Activated T-helper 2 cell treated with anti-CD3 and anti-CD28 coated beads, Interferon-gamma antibody, Interleukin-2, Interleukin-4, amounts not matched to agents 10 μg/mL and 5 μg/mL and 100 μg/mL, durations not matched to agents 14 hours and 24 hours and 36 hours (primary cell): ENCODE measurements around the gene SAP130. TPM values are rescaled to one million over a fixed set of nuclear protein-coding genes. Genes with fewer than 3 reads are reported as not detected.

Experiments used
- DNase-seq: peaks from one replicate; pipeline ENCODE4 v3.0.0; 2021; ENCODE audit warnings: low spot score
- H3K27ac Mint-ChIP-seq: one replicate; pipeline ENCODE4 v1.8.0; 2021; ENCODE audit warnings: mixed read lengths
- H3K27me3 Mint-ChIP-seq: one replicate; pipeline ENCODE4 v1.8.0; 2021; ENCODE audit warnings: low read depth, mixed read lengths
- H3K36me3 Mint-ChIP-seq: one replicate; pipeline ENCODE4 v1.8.0; 2021; ENCODE audit warnings: low read depth, mixed read lengths
- H3K4me1 Mint-ChIP-seq: one replicate; pipeline ENCODE4 v1.8.0; 2021; ENCODE audit warnings: low read depth, mixed read lengths
- H3K4me3 Mint-ChIP-seq: one replicate; pipeline ENCODE4 v1.8.0; 2021; ENCODE audit warnings: low read depth, mild to moderate bottlenecking, moderate library complexity, mixed read lengths
- H3K9me3 Mint-ChIP-seq: one replicate; pipeline ENCODE4 v1.8.0; 2021; ENCODE audit warnings: mixed read lengths
- intact Hi-C: fragments of 100-400 bp; cut with micrococcal nuclease; formaldehyde crosslinking; loops from one replicate; pipeline ENCODE4 v1.15.1; 2023
- total RNA-seq: library from RNA; stranded (reverse); gene quantifications from 2 replicates; pipeline ENCODE4 v1.2.3, GENCODE V29; 2022

SAP130 gene
- total RNA-seq, 1 donor from 2014 or later = 36.5 TPM

GRCh38 chr2:128012698-128013097 is 15.2 kb downstream of the SAP130 start:
- no peak overlapping the region for H3K27ac Mint-ChIP-seq
- no peak for DNase-seq
- no peak overlapping the region for H3K4me3 Mint-ChIP-seq
- H3K9me3 Mint-ChIP-seq = no peaks in the 10 kb centered on the region
- peaks cover 72% of the 10 kb centered on the region for H3K36me3 Mint-ChIP-seq
- intact Hi-C loops = no loop called here
- H3K4me1 Mint-ChIP-seq = no peaks in the 10 kb centered on the region
- H3K27me3 Mint-ChIP-seq = no peaks in the 10 kb centered on the region

GRCh38 chr2:128008074-128008672 is 19.7 kb downstream of the SAP130 start:
- no peaks in the 10 kb centered on the region for H3K27me3 Mint-ChIP-seq
- H3K4me1 Mint-ChIP-seq = peaks cover 2% of the 10 kb centered on the region
- peaks cover 66% of the 10 kb centered on the region for H3K36me3 Mint-ChIP-seq
- no peak overlapping the region for H3K27ac Mint-ChIP-seq
- DNase-seq = no peak
- intact Hi-C loops = no loop called here
- H3K4me3 Mint-ChIP-seq = no peak overlapping the region
- H3K9me3 Mint-ChIP-seq = no peaks in the 10 kb centered on the region

GRCh38 chr2:128004509-128004908 is 23.4 kb downstream of the SAP130 start:
- H3K36me3 Mint-ChIP-seq = peaks cover 64% of the 10 kb centered on the region
- H3K4me3 Mint-ChIP-seq = no peak overlapping the region
- no peak overlapping the region for H3K27ac Mint-ChIP-seq
- peaks cover 3% of the 10 kb centered on the region for H3K4me1 Mint-ChIP-seq
- H3K27me3 Mint-ChIP-seq = no peaks in the 10 kb centered on the region
- intact Hi-C loops = no loop called here
- H3K9me3 Mint-ChIP-seq = no peaks in the 10 kb centered on the region
- DNase-seq = no peak

- Mint-ChIP-seq H3K4me1 (peaks cover 3% of the 10 kb centered on the region), H3K27me3 (no peaks in the 10 kb centered on the region), H3K36me3 (peaks cover 63% of the 10 kb centered on the region), H3K4me3 (no peak overlapping the region), H3K9me3 (no peaks in the 10 kb centered on the region), H3K27ac (no peak overlapping the region)
- intact Hi-C loops = no loop called here
- no peak for DNase-seq
These were observed 24.4 kb downstream of the SAP130 start for GRCh38 chr2:128003463-128003862.

GRCh38 chr2:127996160-127996559 is 31.7 kb downstream of the SAP130 start:
- H3K4me1 Mint-ChIP-seq = no peaks in the 10 kb centered on the region
- DNase-seq = no peak
- H3K4me3 Mint-ChIP-seq = no peak overlapping the region
- H3K27ac Mint-ChIP-seq = no peak overlapping the region
- H3K9me3 Mint-ChIP-seq = no peaks in the 10 kb centered on the region
- no peaks in the 10 kb centered on the region for H3K27me3 Mint-ChIP-seq
- H3K36me3 Mint-ChIP-seq = peaks cover 58% of the 10 kb centered on the region
- intact Hi-C loops = no loop called here

- DNase-seq = no peak
- no peak overlapping the region for H3K4me3 Mint-ChIP-seq
These were observed 32.1 kb downstream of the SAP130 start for GRCh38 chr2:127995725-127996124.

GRCh38 chr2:127993659-127994058 is 34.2 kb downstream of the SAP130 start:
- DNase-seq = no peak
- Mint-ChIP-seq H3K9me3 (no peaks in the 10 kb centered on the region), H3K27me3 (no peaks in the 10 kb centered on the region), H3K36me3 (peaks cover 47% of the 10 kb centered on the region), H3K27ac (no peak overlapping the region), H3K4me1 (no peaks in the 10 kb centered on the region), H3K4me3 (no peak overlapping the region)
- intact Hi-C loops = no loop called here

More at GRCh38 chr2:127995725-127996124, 32.1 kb downstream of the SAP130 start:
- intact Hi-C loops = no loop called here
- Mint-ChIP-seq H3K4me1 (no peaks in the 10 kb centered on the region), H3K27ac (no peak overlapping the region), H3K27me3 (no peaks in the 10 kb centered on the region), H3K9me3 (no peaks in the 10 kb centered on the region), H3K36me3 (peaks cover 58% of the 10 kb centered on the region)

- H3K36me3 Mint-ChIP-seq = peaks cover 51% of the 10 kb centered on the region
- no peak for DNase-seq
- no peaks in the 10 kb centered on the region for H3K27me3 Mint-ChIP-seq
- intact Hi-C loops = no loop called here
- peaks cover 4% of the 10 kb centered on the region for H3K4me1 Mint-ChIP-seq
- H3K27ac Mint-ChIP-seq = no peak overlapping the region
- H3K9me3 Mint-ChIP-seq = no peaks in the 10 kb centered on the region
- H3K4me3 Mint-ChIP-seq = no peak overlapping the region
These were observed 36.1 kb downstream of the SAP130 start for GRCh38 chr2:127991742-127992141.

- H3K4me1 Mint-ChIP-seq = peaks cover 29% of the 10 kb centered on the region
- peaks cover 60% of the 10 kb centered on the region for H3K36me3 Mint-ChIP-seq
- H3K4me3 Mint-ChIP-seq = no peak overlapping the region
- no peaks in the 10 kb centered on the region for H3K9me3 Mint-ChIP-seq
- no peaks in the 10 kb centered on the region for H3K27me3 Mint-ChIP-seq
- intact Hi-C loops = no loop called here
- H3K27ac Mint-ChIP-seq = peak overlapping the region; percentile 21
- no peak for DNase-seq
These were observed 41.2 kb downstream of the SAP130 start for GRCh38 chr2:127986548-127987079.

GRCh38 chr2:127985735-127986134 is 42.1 kb downstream of the SAP130 start:
- intact Hi-C loops = no loop called here
- Mint-ChIP-seq H3K27ac (peak overlapping the region; percentile 51), H3K36me3 (peaks cover 60% of the 10 kb centered on the region)

GRCh38 chr2:127985026-127985734 is 42.7 kb downstream of the SAP130 start:
- intact Hi-C loops = no loop called here
- H3K27me3 Mint-ChIP-seq = no peaks in the 10 kb centered on the region
- H3K4me3 Mint-ChIP-seq = no peak overlapping the region
- H3K27ac Mint-ChIP-seq = peak overlapping the region; percentile 51
- no peak for DNase-seq
- H3K36me3 Mint-ChIP-seq = peaks cover 63% of the 10 kb centered on the region
- no peaks in the 10 kb centered on the region for H3K9me3 Mint-ChIP-seq
- H3K4me1 Mint-ChIP-seq = peaks cover 29% of the 10 kb centered on the region

More at GRCh38 chr2:127985735-127986134, 42.1 kb downstream of the SAP130 start:
- H3K4me1 Mint-ChIP-seq = peaks cover 29% of the 10 kb centered on the region
- H3K27me3 Mint-ChIP-seq = no peaks in the 10 kb centered on the region
- no peaks in the 10 kb centered on the region for H3K9me3 Mint-ChIP-seq
- H3K4me3 Mint-ChIP-seq = no peak overlapping the region
- no peak for DNase-seq

- Mint-ChIP-seq H3K4me3 (no peak overlapping the region), H3K27ac (no peak overlapping the region), H3K9me3 (no peaks in the 10 kb centered on the region), H3K4me1 (peaks cover 29% of the 10 kb centered on the region), H3K36me3 (peaks cover 61% of the 10 kb centered on the region), H3K27me3 (no peaks in the 10 kb centered on the region)
- DNase-seq = no peak
- intact Hi-C loops = loop anchor here (5.0 kb wide), 1 partner anchor 97 kb away; the partner anchor contains the start of gene AMMECR1L
These were observed 43.3 kb downstream of the SAP130 start for GRCh38 chr2:127984551-127984950.

GRCh38 chr2:127969446-127969845 is 58.4 kb downstream of the SAP130 start:
- H3K36me3 Mint-ChIP-seq = peaks cover 63% of the 10 kb centered on the region

More at GRCh38 chr2:127969446-127969845, 58.4 kb downstream of the SAP130 start:
- intact Hi-C loops = no loop called here
- no peak for DNase-seq
- no peak overlapping the region for H3K4me3 Mint-ChIP-seq
- no peaks in the 10 kb centered on the region for H3K4me1 Mint-ChIP-seq
- no peaks in the 10 kb centered on the region for H3K9me3 Mint-ChIP-seq
- no peaks in the 10 kb centered on the region for H3K27me3 Mint-ChIP-seq
- H3K27ac Mint-ChIP-seq = no peak overlapping the region
